Activated naive CD8-positive, alpha-beta T cell treated with anti-CD3 and anti-CD28 coated beads, Interleukin-2, amount 10 ng/mL, durations not matched to agents 7 days and 5 days (primary cell): ENCODE results near the gene PLPPR5. TPM values are rescaled to one million over a fixed set of nuclear protein-coding genes. Genes with fewer than 3 reads are reported as not detected.

Experiments
- ATAC-seq: fragments of 150-1000 bp; cut with Tn5 transposase; one replicate; pipeline ENCODE4 v1.10.0; 2021; ENCODE audit warnings: low read depth, moderate library complexity
- POLR2A ChIA-PET: fragments of 350-600 bp; sonication (Branson Sonifier 250); formaldehyde crosslinking; loops from one replicate; lab custom pipeline; 2021; ENCODE audit warnings: antibody characterized with exemption; lab: Charles Lee
- DNase-seq: peaks from one replicate; pipeline ENCODE4 v3.0.0; 2021
- H3K27ac Mint-ChIP-seq: one replicate; pipeline ENCODE4 v1.8.0; 2022; ENCODE audit warnings: mild to moderate bottlenecking, mixed read lengths
- H3K27me3 Mint-ChIP-seq: one replicate; pipeline ENCODE4 v1.8.0; 2022; ENCODE audit warnings: mild to moderate bottlenecking, moderate library complexity, mixed read lengths
- H3K36me3 Mint-ChIP-seq: one replicate; pipeline ENCODE4 v1.8.0; 2021; ENCODE audit warnings: mild to moderate bottlenecking, mixed read lengths
- H3K4me1 Mint-ChIP-seq: one replicate; pipeline ENCODE4 v1.8.0; 2021; ENCODE audit warnings: mixed read lengths
- H3K4me3 Mint-ChIP-seq: one replicate; pipeline ENCODE4 v1.8.0; 2022; ENCODE audit warnings: mild to moderate bottlenecking, moderate library complexity, mixed read lengths
- H3K9me3 Mint-ChIP-seq: one replicate; pipeline ENCODE4 v1.8.0; 2021; ENCODE audit warnings: mixed read lengths
- total RNA-seq, 2 experiments: library from RNA; stranded (reverse); gene quantifications; one replicate each; pipeline ENCODE4 v1.2.3, GENCODE V29; 2021

PLPPR5 gene
- total RNA-seq, 2 experiments from 2014 or later, result not detected

DNA sequence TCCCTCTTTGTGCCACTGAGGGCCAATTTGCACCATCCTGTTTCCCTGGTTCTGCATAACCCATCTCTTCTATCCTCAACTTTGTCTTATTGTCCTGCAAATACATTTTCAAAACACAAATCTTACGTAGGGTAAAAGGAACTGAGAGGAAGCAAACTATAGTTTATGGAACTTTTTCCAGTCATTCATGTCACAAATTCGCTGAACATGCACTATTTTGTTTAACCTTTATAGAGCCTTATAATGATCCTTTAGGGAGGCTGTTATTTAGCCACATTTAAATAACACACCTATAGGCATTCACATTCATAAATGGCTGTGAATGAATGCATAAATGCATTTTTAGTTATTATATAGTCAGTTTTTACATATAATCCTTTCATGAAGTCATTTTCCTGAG is 85.0 kb downstream of the PLPPR5 start:
- H3K27me3 Mint-ChIP-seq, result no peaks in the 10 kb centered on the region
- no peak for DNase-seq
- peaks cover 2% of the 10 kb centered on the region for H3K9me3 Mint-ChIP-seq
- no peaks in the 10 kb centered on the region for H3K36me3 Mint-ChIP-seq
- peaks cover 8% of the 10 kb centered on the region for H3K4me1 Mint-ChIP-seq
- no peak overlapping the region for H3K4me3 Mint-ChIP-seq
- no peak for ATAC-seq
- POLR2A ChIA-PET, result no interaction called here
- no peak overlapping the region for H3K27ac Mint-ChIP-seq

DNA sequence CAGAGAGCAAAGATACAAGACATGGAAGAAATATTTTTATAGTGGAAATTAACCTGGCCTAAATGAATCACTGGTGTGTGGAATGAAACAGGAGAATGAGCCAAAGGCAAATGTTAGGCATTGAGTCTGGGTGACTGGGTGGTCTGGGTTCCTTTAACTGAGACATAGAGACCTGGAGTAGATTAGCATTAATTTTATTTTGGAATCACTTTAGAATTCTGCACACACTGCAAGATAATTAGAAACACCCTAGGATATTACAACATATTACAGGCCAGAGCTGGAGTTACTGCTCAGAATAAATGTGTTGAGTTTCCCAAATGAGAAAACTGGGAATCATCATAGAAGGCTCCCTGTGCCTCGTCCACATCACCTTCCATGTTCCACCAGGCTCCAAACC is 85.5 kb downstream of the PLPPR5 start:
- no peak overlapping the region for H3K27ac Mint-ChIP-seq
- POLR2A ChIA-PET, result no interaction called here

DNA sequence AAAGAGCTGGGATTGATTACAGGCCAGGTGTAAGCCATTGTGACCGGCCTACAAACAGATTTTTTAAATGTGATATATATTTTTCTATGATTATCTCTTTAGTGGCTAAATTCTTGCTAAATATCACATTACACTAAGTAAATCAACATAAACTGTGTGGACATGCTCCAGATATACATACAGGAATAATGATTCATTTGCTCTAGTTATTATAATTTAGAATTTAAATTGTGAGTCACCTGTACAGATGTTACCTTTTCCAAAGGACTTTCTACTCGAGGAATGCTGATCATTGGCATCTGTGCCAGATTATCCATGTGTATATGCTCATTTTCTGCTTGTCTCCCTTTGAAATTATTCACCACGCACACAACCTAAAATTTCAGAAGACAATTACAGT is 90.1 kb downstream of the PLPPR5 start:
- Mint-ChIP-seq H3K4me1 (peaks cover 4% of the 10 kb centered on the region), H3K36me3 (no peaks in the 10 kb centered on the region), H3K27ac (no peak overlapping the region), H3K9me3 (peaks cover 2% of the 10 kb centered on the region), H3K4me3 (no peak overlapping the region), H3K27me3 (no peaks in the 10 kb centered on the region)
- no peak for DNase-seq
- POLR2A ChIA-PET, result no interaction called here
- no peak for ATAC-seq

More for the DNA sequence above, 85.5 kb downstream of the PLPPR5 start:
- Mint-ChIP-seq H3K36me3 (no peaks in the 10 kb centered on the region), H3K4me3 (no peak overlapping the region), H3K27me3 (no peaks in the 10 kb centered on the region), H3K4me1 (peaks cover 8% of the 10 kb centered on the region), H3K9me3 (peaks cover 2% of the 10 kb centered on the region)
- DNase-seq, result no peak
- ATAC-seq, result no peak

DNA sequence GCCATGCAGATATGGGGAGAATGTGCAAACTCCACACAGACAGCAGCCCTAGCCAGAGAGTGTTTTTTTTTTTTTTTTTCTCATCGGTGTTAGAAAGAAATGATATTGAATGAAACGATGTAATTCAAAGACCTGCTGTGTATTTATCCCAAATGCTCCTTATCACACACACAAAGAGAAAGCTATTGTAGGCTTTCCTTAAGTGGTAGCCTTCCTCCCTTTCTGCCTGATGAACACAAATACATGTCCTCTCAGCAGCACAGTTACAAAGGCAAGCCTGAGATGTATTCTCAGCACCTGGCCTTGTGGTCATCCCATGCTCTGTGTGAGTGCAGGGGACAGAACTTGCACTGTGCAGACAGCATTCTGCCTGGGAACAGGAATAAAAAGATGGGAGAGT is 93.8 kb downstream of the PLPPR5 start:
- H3K9me3 Mint-ChIP-seq, result peaks cover 2% of the 10 kb centered on the region
- no peaks in the 10 kb centered on the region for H3K4me1 Mint-ChIP-seq
- POLR2A ChIA-PET, result no interaction called here
- DNase-seq, result no peak
- H3K36me3 Mint-ChIP-seq, result no peaks in the 10 kb centered on the region
- no peak overlapping the region for H3K4me3 Mint-ChIP-seq
- H3K27ac Mint-ChIP-seq, result no peak overlapping the region
- H3K27me3 Mint-ChIP-seq, result no peaks in the 10 kb centered on the region
- ATAC-seq, result no peak

DNA sequence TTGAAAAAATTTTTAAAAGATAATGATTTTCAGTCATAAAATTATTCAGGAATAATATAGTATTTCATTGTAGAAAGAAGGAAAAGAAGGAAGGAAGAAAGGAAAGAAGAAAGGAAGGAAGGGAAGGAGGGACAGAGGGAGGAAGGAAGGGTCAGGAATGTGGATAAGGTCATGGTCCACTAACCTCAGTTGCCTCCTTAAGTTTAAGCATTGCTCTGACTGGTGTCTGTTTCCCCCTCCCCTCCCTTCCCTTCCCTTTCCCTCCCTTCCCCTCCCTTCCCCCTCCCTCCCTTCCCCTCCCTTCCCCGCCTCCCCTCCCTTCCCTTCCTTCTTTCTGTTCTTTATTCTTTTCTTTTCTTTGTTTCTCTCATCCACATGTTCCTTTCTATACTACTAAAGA is 95.7 kb downstream of the PLPPR5 start:
- Mint-ChIP-seq H3K4me3 (no peak overlapping the region), H3K36me3 (no peaks in the 10 kb centered on the region), H3K27me3 (no peaks in the 10 kb centered on the region), H3K27ac (no peak overlapping the region), H3K9me3 (peaks cover 2% of the 10 kb centered on the region), H3K4me1 (no peaks in the 10 kb centered on the region)
- POLR2A ChIA-PET, result no interaction called here
- ATAC-seq, result no peak
- DNase-seq, result no peak

DNA sequence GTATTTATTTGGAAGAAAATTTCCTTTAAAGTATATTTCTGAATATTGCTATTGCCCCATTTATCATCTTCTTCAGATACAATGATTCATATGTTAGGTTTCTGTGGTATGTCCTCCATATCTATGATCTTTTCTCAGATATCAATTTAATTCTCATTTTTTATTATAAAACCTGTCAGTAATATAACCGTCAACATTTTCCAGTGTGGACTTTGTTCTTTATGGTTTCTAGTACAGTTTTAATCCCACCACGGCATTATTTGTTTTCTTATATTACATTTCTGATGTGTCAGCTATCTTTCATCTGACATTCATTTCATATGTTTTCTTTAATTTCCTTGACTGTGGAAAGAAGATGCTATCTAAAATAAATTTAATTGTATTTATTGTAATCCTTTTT is 97.9 kb downstream of the PLPPR5 start:
- POLR2A ChIA-PET, result no interaction called here
- Mint-ChIP-seq H3K27me3 (no peaks in the 10 kb centered on the region), H3K9me3 (peaks cover 2% of the 10 kb centered on the region), H3K4me1 (no peaks in the 10 kb centered on the region), H3K4me3 (no peak overlapping the region), H3K36me3 (no peaks in the 10 kb centered on the region), H3K27ac (no peak overlapping the region)
- DNase-seq, result no peak
- no peak for ATAC-seq

DNA sequence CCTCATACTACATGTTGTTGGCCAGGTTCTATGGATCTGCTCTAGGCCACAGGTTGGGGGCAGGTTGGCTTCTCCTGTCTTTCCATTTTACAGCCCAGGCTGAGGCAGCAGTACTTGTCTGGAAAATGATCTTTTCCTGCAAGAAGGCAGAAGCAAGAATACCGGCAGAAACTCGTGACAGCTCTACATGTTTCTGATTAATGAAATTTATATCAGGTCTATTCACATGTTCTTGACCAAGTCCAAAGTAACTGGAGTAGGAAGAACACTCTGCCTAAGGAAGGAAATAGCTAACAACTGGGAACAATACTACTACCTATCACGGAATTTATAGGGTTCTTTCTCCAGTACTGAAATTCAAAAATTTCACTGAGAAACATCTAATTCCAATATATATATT is 98.3 kb downstream of the PLPPR5 start:
- Mint-ChIP-seq H3K4me3 (no peak overlapping the region), H3K9me3 (peaks cover 2% of the 10 kb centered on the region), H3K4me1 (no peaks in the 10 kb centered on the region), H3K27ac (no peak overlapping the region), H3K27me3 (no peaks in the 10 kb centered on the region), H3K36me3 (no peaks in the 10 kb centered on the region)
- ATAC-seq, result no peak
- no peak for DNase-seq
- POLR2A ChIA-PET, result no interaction called here

DNA sequence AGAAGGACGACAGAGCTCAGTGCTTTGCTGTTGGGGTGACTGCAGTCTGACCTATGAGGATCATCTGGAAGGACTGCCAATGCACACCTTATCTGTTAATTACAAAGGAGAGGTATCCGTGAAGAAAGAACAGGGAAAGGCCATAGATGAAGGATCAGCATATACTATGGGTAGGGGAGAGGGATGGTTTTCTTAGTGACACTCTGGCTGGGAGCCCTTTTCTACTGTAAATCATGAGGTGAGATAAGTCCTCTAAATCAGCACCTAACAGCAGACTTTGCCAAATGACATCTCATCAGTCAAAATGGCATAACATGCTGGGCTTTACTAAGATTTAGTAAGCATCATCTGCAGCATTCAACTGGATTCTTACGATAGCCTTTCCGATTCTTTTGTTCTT is 100.0 kb downstream of the PLPPR5 start:
- no peaks in the 10 kb centered on the region for H3K27me3 Mint-ChIP-seq
- ATAC-seq (no peak), DNase-seq (no peak)
- POLR2A ChIA-PET, result no interaction called here
- peaks cover 2% of the 10 kb centered on the region for H3K36me3 Mint-ChIP-seq
- no peaks in the 10 kb centered on the region for H3K4me1 Mint-ChIP-seq
- H3K4me3 Mint-ChIP-seq, result no peak overlapping the region
- no peak overlapping the region for H3K27ac Mint-ChIP-seq
- peaks cover 2% of the 10 kb centered on the region for H3K9me3 Mint-ChIP-seq

DNA sequence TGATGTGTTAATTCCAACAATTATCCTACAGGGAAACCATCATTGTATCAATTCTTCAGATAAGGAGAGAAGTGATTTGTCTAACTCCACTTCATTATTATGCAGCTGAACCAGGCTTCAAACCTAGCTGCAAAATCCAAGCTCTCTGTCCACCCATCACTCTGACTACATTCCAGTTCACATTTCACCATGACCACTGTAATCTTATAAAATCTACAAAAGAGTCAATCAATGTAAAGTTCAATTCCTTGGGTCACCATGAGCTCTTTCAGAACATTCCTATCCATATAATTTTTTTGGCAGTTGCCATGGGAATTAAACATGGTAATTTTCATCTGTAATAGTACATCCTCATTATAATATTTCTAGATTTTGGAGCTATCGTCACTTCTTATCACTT is 100.9 kb downstream of the PLPPR5 start:
- H3K27me3 Mint-ChIP-seq, result no peaks in the 10 kb centered on the region
- DNase-seq (no peak), ATAC-seq (no peak)
- peaks cover 2% of the 10 kb centered on the region for H3K9me3 Mint-ChIP-seq
- H3K27ac Mint-ChIP-seq, result no peak overlapping the region
- peaks cover 2% of the 10 kb centered on the region for H3K36me3 Mint-ChIP-seq
- H3K4me3 Mint-ChIP-seq, result no peak overlapping the region
- no peaks in the 10 kb centered on the region for H3K4me1 Mint-ChIP-seq
- POLR2A ChIA-PET, result no interaction called here

DNA sequence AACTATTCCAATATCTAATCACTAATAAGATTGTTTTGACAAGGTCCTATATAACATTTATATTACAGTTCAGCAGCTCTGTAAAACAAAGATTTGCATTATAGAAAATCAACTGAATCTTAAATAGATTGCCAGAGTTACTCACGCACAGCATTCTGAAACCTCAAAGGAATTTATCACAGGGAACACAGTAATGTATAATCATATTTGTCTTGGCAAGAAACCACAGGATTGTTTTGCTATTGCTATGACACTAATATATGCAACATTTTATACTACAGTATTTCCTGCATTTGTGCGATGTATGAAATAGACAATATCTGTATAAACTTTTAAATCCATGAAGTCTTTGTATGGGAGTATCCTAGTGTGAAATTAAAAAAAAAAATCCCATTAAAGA is 101.4 kb downstream of the PLPPR5 start:
- Mint-ChIP-seq H3K27ac (no peak overlapping the region), H3K9me3 (peaks cover 2% of the 10 kb centered on the region), H3K27me3 (no peaks in the 10 kb centered on the region), H3K4me1 (no peaks in the 10 kb centered on the region), H3K36me3 (peaks cover 2% of the 10 kb centered on the region), H3K4me3 (no peak overlapping the region)
- POLR2A ChIA-PET, result no interaction called here
- DNase-seq, result no peak
- ATAC-seq, result no peak

DNA sequence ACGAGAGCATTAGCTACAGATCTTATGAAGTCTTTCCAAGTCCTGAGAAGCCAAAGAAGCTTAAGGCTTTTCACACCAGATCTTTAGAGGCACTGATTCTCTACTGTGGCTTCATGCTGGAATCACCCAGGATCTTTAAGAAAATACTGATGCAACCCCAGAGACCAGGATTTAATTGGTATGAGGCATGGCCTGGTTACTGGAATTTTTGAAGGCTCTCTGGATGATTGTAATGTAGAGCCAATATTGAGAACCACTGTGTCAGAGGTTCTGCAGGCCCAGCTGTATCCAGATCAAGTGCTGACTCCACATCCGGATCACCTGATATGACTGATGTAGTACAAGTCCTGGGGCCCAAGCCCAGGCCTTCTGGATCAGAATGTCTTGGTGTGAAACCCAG is 105.7 kb downstream of the PLPPR5 start:
- Mint-ChIP-seq H3K36me3 (peaks cover 2% of the 10 kb centered on the region), H3K27ac (no peak overlapping the region), H3K4me3 (no peak overlapping the region), H3K27me3 (no peaks in the 10 kb centered on the region), H3K9me3 (peaks cover 7% of the 10 kb centered on the region), H3K4me1 (peaks cover 1% of the 10 kb centered on the region)
- no peak for ATAC-seq
- no peak for DNase-seq
- POLR2A ChIA-PET, result no interaction called here

DNA sequence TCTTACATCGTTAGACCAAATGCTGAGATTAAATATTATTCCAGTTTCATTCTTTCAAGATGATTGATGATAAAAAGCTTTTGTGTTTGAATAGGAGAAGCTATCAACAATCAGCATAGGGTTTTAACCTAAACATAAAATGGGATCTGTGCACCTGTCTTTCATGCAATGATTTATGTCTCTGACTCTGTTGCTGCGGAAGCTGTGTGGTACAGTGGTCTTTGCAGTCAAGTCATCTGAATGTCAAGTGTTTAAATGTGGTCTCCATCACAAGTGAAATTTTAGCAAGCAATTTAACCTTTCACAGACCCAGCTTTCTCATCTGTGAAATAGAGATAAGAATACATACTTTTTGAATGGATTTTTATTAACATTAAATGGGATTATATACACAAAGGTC is 107.2 kb downstream of the PLPPR5 start:
- peak; percentile 58 for ATAC-seq
- Mint-ChIP-seq H3K27ac (no peak overlapping the region), H3K9me3 (peaks cover 7% of the 10 kb centered on the region), H3K27me3 (no peaks in the 10 kb centered on the region), H3K36me3 (peaks cover 2% of the 10 kb centered on the region), H3K4me3 (no peak overlapping the region), H3K4me1 (peaks cover 1% of the 10 kb centered on the region)
- POLR2A ChIA-PET, result interaction anchor here (1.0 kb wide), 1 partner anchor 26 kb away, joined by 3 read pairs; no protein-coding TSS in a partner anchor
- DNase-seq, result no peak

DNA sequence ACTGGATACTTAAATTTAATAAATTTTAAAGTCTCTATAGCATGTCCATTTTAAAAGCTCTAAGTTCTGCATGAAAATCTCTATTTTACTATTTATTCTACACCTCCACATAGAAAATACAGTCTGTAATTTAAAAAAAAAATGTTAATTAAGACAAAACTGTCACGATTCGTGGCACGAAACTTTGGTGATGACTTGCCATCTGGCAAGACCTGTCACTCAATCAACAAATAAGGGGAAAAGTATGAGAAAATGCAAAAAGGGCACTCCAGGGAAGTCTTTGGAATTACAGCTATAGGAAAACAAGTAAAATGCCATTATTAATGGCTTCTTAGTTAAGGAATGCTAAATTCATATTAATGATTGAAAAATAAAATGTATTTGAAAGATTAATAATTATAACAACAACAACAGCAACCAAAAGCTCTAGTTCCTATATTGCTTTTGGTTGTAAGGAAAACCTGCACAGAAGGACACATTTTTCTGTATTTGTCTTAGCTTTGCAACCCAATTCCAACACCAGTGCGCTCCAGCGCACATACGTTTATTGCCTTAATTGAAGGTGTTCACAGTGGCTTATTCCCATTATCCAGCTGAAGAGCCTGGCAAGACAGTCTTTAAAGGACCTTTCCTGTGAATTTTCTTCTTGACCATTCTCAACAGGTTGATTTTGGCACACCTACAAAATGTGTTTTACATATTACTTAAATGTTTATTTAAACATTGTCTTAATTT is 107.8 kb downstream of the PLPPR5 start:
- DNase-seq (no peak), ATAC-seq (no peak)
- Mint-ChIP-seq H3K4me1 (peaks cover 1% of the 10 kb centered on the region), H3K27me3 (no peaks in the 10 kb centered on the region), H3K36me3 (peaks cover 2% of the 10 kb centered on the region), H3K9me3 (peaks cover 7% of the 10 kb centered on the region), H3K27ac (no peak overlapping the region), H3K4me3 (no peak overlapping the region)
- POLR2A ChIA-PET, result interaction anchor here (1.0 kb wide), 1 partner anchor 25 kb away, joined by 3 read pairs; no protein-coding TSS in a partner anchor

DNA sequence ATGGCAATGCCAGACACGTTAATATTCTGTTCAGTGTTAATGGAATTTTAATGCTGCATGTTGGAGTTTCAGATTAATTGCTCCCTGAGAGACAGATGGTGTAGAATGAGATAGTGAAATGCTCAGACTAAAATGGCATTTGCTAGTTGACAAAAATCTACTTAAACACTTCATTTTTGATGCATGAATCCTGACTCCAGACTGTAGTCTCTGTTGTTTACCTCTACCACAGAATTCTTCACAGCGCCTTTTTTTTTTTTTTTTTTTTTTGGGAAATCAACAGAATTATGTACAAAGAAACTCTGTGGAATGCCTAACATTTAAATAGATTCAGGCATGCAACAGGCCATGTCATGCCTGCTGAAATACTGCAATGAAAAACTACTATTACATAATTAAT is 111.3 kb downstream of the PLPPR5 start:
- Mint-ChIP-seq H3K4me3 (no peak overlapping the region), H3K36me3 (no peaks in the 10 kb centered on the region), H3K9me3 (peaks cover 5% of the 10 kb centered on the region), H3K27me3 (no peaks in the 10 kb centered on the region), H3K27ac (no peak overlapping the region), H3K4me1 (peaks cover 1% of the 10 kb centered on the region)
- DNase-seq, result no peak
- POLR2A ChIA-PET, result no interaction called here
- ATAC-seq, result no peak
